ENCODE results near the gene FGF12.

Gene FGF12

DNA sequence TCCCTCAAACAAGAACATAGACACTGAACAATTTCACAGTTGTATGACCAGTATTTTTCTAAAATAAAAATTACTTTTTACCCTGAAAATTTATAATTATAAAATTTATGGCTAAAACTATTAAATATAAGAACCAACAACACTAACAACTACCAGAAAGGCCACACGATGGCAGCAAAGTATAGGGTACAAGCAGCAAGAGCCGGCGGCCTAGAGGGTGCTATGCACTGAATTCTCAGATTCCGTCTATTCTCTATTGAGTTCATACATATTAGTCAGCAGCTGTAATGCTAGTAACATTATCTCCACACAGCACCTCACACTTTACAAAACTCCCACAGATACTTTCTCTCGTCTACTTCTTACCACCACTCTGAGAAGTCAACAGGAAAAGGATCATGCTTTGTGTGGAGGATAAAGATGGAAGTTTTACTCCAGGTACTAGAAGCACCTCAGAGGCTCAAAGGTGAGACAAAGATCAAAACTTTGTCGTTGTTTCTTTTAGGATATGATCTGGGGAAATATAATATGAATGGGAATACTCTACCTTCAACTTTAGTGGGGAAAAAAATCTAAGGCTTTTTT, 160.5 kb downstream of the FGF12 start:
- Histone ChIP-seq H3K18ac (ENCODE audit: low read length) (no peak overlapping the region), H3K27ac (replicated peaks; ENCODE audit: low read length) (no peak overlapping the region), H3K79me1 (ENCODE audit: low read depth, low read length) (no peaks in the 10 kb centered on the region), H3K27me3 (ENCODE audit: control insufficient read depth in 3 of 3, insufficient read depth in 3 of 3, low read depth in 1 of 3, low read length in 3 of 3) (no peaks in the 10 kb centered on the region), H3K9me3 (replicated peaks in 1 of 2; ENCODE audit: control insufficient read depth in 2 of 2, insufficient read depth in 1 of 2, low read depth in 1 of 2, low read length in 2 of 2) (no peaks in the 10 kb centered on the region), H3K9ac (ENCODE audit: low read depth, low read length, poor library complexity) (no peak overlapping the region), H3K4me1 (ENCODE audit: control insufficient read depth in 2 of 2, insufficient read depth in 1 of 2, low read depth in 1 of 2, low read length in 2 of 2) (no peaks in the 10 kb centered on the region), H4K8ac (ENCODE audit: low read depth, low read length) (no peak overlapping the region), H3K4ac (ENCODE audit: low read length) (no peak overlapping the region), H3K23ac (ENCODE audit: low read depth, low read length, poor library complexity) (no peak overlapping the region), H2BK5ac (ENCODE audit: low read length) (no peak overlapping the region), H2AFZ (ENCODE audit: low read length) (no peak overlapping the region), H3K4me3 (ENCODE audit: low read length in 2 of 2) (no peak overlapping the region), H3K36me3 (replicated peaks in 1 of 2; ENCODE audit: control insufficient read depth in 2 of 2, insufficient read depth in 2 of 2, low read length in 2 of 2) (no peaks in the 10 kb centered on the region), H2BK15ac (ENCODE audit: low read length) (no peak overlapping the region), H2BK12ac (ENCODE audit: low read length) (no peak overlapping the region), H2BK120ac (ENCODE audit: low read depth, low read length) (no peak overlapping the region), H3K4me2 (ENCODE audit: insufficient read depth, low read length, poor library complexity, severe bottlenecking) (no peak overlapping the region), H2AK5ac (ENCODE audit: low read depth, low read length) (no peak overlapping the region), H3K14ac (ENCODE audit: low read length) (no peak overlapping the region), H4K91ac (ENCODE audit: low read depth, low read length, poor library complexity) (no peak overlapping the region)
- peak; percentile 56 for DNase-seq (ENCODE audit: low spot score)
- WGBS, 2 donors (ENCODE audit: extremely low coverage in 2 of 2, insufficient read length in 2 of 2, insufficient replicate concordance in 1 of 2): no CpG with 5 or more reads among the region's 6 CpGs

DNA sequence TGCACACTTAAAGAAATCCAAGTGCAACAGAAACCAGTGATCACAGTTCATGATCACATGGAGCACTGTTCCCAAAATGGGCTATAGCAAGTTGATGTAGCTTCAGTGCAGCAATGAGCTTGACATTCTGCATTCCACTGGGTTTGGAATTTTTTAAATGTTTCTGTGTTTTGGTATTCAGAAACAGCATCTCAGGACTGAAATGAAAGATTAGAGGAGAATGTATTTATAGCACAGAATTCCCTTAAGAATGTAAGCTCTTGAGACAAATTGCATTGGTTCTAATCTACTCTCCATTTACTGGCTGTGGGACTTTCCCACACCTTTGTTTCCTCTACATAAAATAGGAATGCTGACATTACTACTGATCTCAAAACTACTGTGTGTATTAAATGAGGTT, 162.7 kb downstream of the FGF12 start:
- Histone ChIP-seq H2BK15ac (ENCODE audit: low read length) (no peak overlapping the region), H2AK5ac (ENCODE audit: low read depth, low read length) (no peak overlapping the region), H3K4me1 (ENCODE audit: control insufficient read depth in 2 of 2, insufficient read depth in 1 of 2, low read depth in 1 of 2, low read length in 2 of 2) (no peaks in the 10 kb centered on the region), H3K14ac (ENCODE audit: low read length) (no peak overlapping the region), H3K18ac (ENCODE audit: low read length) (no peak overlapping the region), H3K36me3 (replicated peaks in 1 of 2; ENCODE audit: control insufficient read depth in 2 of 2, insufficient read depth in 2 of 2, low read length in 2 of 2) (no peaks in the 10 kb centered on the region), H3K27ac (replicated peaks; ENCODE audit: low read length) (no peak overlapping the region), H3K9me3 (replicated peaks in 1 of 2; ENCODE audit: control insufficient read depth in 2 of 2, insufficient read depth in 1 of 2, low read depth in 1 of 2, low read length in 2 of 2) (no peaks in the 10 kb centered on the region), H3K23ac (ENCODE audit: low read depth, low read length, poor library complexity) (no peak overlapping the region), H2BK5ac (ENCODE audit: low read length) (no peak overlapping the region), H3K4ac (ENCODE audit: low read length) (no peak overlapping the region), H2AFZ (ENCODE audit: low read length) (no peak overlapping the region), H2BK120ac (ENCODE audit: low read depth, low read length) (no peak overlapping the region), H3K9ac (ENCODE audit: low read depth, low read length, poor library complexity) (no peak overlapping the region), H4K8ac (ENCODE audit: low read depth, low read length) (no peak overlapping the region), H3K4me2 (ENCODE audit: insufficient read depth, low read length, poor library complexity, severe bottlenecking) (no peak overlapping the region), H4K91ac (ENCODE audit: low read depth, low read length, poor library complexity) (no peak overlapping the region), H3K4me3 (ENCODE audit: low read length in 2 of 2) (no peak overlapping the region), H3K79me1 (ENCODE audit: low read depth, low read length) (no peaks in the 10 kb centered on the region), H3K27me3 (ENCODE audit: control insufficient read depth in 3 of 3, insufficient read depth in 3 of 3, low read depth in 1 of 3, low read length in 3 of 3) (no peaks in the 10 kb centered on the region), H2BK12ac (ENCODE audit: low read length) (no peak overlapping the region)
- DNase-seq (ENCODE audit: low spot score): no peak

DNA sequence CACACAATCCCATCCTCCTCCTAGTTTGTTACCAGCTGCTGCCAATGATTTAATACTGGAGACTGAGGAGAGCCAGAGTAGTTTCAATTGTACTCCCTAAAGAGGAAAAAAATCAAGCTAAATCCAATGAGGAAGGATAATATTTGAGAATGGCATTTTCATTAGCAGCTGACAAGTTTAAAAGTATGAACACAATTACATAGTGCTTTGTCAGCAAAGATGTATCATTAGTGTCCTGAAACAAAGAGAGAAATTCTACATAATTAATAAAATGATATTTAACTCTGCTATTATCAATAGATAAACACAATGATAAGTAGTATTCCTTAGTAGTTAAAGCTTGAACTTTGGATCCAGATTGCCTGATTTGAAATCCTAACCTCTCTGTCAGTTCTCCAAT, 163.9 kb downstream of the FGF12 start:
- H3K27me3 ChIP-seq (ENCODE audit: control insufficient read depth in 3 of 3, insufficient read depth in 3 of 3, low read depth in 1 of 3, low read length in 3 of 3): no peaks in the 10 kb centered on the region
- no peak overlapping the region for H3K4ac ChIP-seq (ENCODE audit: low read length)
- no peak overlapping the region for H2BK12ac ChIP-seq (ENCODE audit: low read length)
- H4K8ac ChIP-seq (ENCODE audit: low read depth, low read length): no peak overlapping the region
- H2BK120ac ChIP-seq (ENCODE audit: low read depth, low read length): no peak overlapping the region
- no peak overlapping the region for H2BK5ac ChIP-seq (ENCODE audit: low read length)
- H3K4me3 ChIP-seq (ENCODE audit: low read length in 2 of 2): no peak overlapping the region
- H3K9me3 ChIP-seq (replicated peaks in 1 of 2; ENCODE audit: control insufficient read depth in 2 of 2, insufficient read depth in 1 of 2, low read depth in 1 of 2, low read length in 2 of 2): no peaks in the 10 kb centered on the region
- DNase-seq (ENCODE audit: low spot score): no peak
- H3K79me1 ChIP-seq (ENCODE audit: low read depth, low read length): no peaks in the 10 kb centered on the region
- H3K14ac ChIP-seq (ENCODE audit: low read length): no peak overlapping the region
- no peak overlapping the region for H3K23ac ChIP-seq (ENCODE audit: low read depth, low read length, poor library complexity)
- H3K18ac ChIP-seq (ENCODE audit: low read length): no peak overlapping the region
- no peak overlapping the region for H2AK5ac ChIP-seq (ENCODE audit: low read depth, low read length)
- H4K91ac ChIP-seq (ENCODE audit: low read depth, low read length, poor library complexity): no peak overlapping the region
- H3K27ac ChIP-seq (replicated peaks; ENCODE audit: low read length): no peak overlapping the region
- H2BK15ac ChIP-seq (ENCODE audit: low read length): no peak overlapping the region
- H3K36me3 ChIP-seq (replicated peaks in 1 of 2; ENCODE audit: control insufficient read depth in 2 of 2, insufficient read depth in 2 of 2, low read length in 2 of 2): no peaks in the 10 kb centered on the region
- H3K9ac ChIP-seq (ENCODE audit: low read depth, low read length, poor library complexity): no peak overlapping the region
- H3K4me1 ChIP-seq (ENCODE audit: control insufficient read depth in 2 of 2, insufficient read depth in 1 of 2, low read depth in 1 of 2, low read length in 2 of 2): no peaks in the 10 kb centered on the region
- no peak overlapping the region for H2AFZ ChIP-seq (ENCODE audit: low read length)
- no peak overlapping the region for H3K4me2 ChIP-seq (ENCODE audit: insufficient read depth, low read length, poor library complexity, severe bottlenecking)

DNA sequence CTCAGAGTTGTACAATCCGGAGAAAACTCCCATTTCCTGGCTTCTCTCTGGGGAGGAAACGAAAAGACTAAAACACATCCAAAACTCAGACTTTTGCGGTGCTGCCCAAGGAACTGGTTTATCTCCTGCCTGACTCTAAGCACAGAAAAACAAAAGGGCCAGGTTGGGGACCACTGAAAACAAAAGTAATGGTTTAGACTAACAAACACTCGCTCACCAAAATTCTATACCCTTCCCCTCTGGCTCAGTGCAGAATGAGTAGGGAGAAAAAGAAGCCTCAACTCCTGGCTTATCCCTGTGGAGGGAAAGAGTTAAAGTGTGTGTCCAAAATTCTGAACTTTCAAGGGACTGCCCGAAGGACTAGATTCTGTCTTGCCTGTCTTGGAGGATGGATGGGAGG, 173.6 kb downstream of the FGF12 start:
- no peak overlapping the region for H2AK5ac ChIP-seq (ENCODE audit: low read depth, low read length)
- H3K4me3 ChIP-seq (ENCODE audit: low read length in 2 of 2): no peak overlapping the region
- no peak overlapping the region for H3K9ac ChIP-seq (ENCODE audit: low read depth, low read length, poor library complexity)
- H3K23ac ChIP-seq (ENCODE audit: low read depth, low read length, poor library complexity): no peak overlapping the region
- no peaks in the 10 kb centered on the region for H3K9me3 ChIP-seq (replicated peaks in 1 of 2; ENCODE audit: control insufficient read depth in 2 of 2, insufficient read depth in 1 of 2, low read depth in 1 of 2, low read length in 2 of 2)
- no peaks in the 10 kb centered on the region for H3K4me1 ChIP-seq (ENCODE audit: control insufficient read depth in 2 of 2, insufficient read depth in 1 of 2, low read depth in 1 of 2, low read length in 2 of 2)
- no peak overlapping the region for H2AFZ ChIP-seq (ENCODE audit: low read length)
- H2BK15ac ChIP-seq (ENCODE audit: low read length): no peak overlapping the region
- no peak overlapping the region for H4K91ac ChIP-seq (ENCODE audit: low read depth, low read length, poor library complexity)
- H3K36me3 ChIP-seq (replicated peaks in 1 of 2; ENCODE audit: control insufficient read depth in 2 of 2, insufficient read depth in 2 of 2, low read length in 2 of 2): no peaks in the 10 kb centered on the region
- no peak for DNase-seq (ENCODE audit: low spot score)
- H2BK5ac ChIP-seq (ENCODE audit: low read length): no peak overlapping the region
- H3K14ac ChIP-seq (ENCODE audit: low read length): no peak overlapping the region
- H4K8ac ChIP-seq (ENCODE audit: low read depth, low read length): no peak overlapping the region
- no peak overlapping the region for H3K18ac ChIP-seq (ENCODE audit: low read length)
- H3K4me2 ChIP-seq (ENCODE audit: insufficient read depth, low read length, poor library complexity, severe bottlenecking): no peak overlapping the region
- no CpG with 5 or more reads among the region's 5 CpGs for WGBS, 2 donors (ENCODE audit: extremely low coverage in 2 of 2, insufficient read length in 2 of 2, insufficient replicate concordance in 1 of 2)
- H3K79me1 ChIP-seq (ENCODE audit: low read depth, low read length): no peaks in the 10 kb centered on the region
- H3K27me3 ChIP-seq (ENCODE audit: control insufficient read depth in 3 of 3, insufficient read depth in 3 of 3, low read depth in 1 of 3, low read length in 3 of 3): no peaks in the 10 kb centered on the region
- H3K27ac ChIP-seq (replicated peaks; ENCODE audit: low read length): no peak overlapping the region
- no peak overlapping the region for H2BK120ac ChIP-seq (ENCODE audit: low read depth, low read length)
- H2BK12ac ChIP-seq (ENCODE audit: low read length): no peak overlapping the region
- H3K4ac ChIP-seq (ENCODE audit: low read length): no peak overlapping the region
